Endodermal cell (in vitro differentiated cells): ENCODE measurements around the gene P2RY8. TPM values are rescaled to one million over a fixed set of nuclear protein-coding genes. Genes with fewer than 3 reads are reported as not detected.

Experiments
- DNase-seq: peaks from one replicate; pipeline ENCODE4 v3.0.0-alpha.2; 2017
- H3K27ac ChIP-seq: 2 replicates; pipeline ENCODE4 v1.5.1; 2013; ENCODE audit warnings: mild to moderate bottlenecking, low read depth, low read length, moderate library complexity
- H3K27me3 ChIP-seq: 2 replicates; pipeline ENCODE4 v1.6.1; 2013; ENCODE audit warnings: mild to moderate bottlenecking, low read length, moderate library complexity; ENCODE audit not compliant: insufficient read depth, control insufficient read depth, poor library complexity, severe bottlenecking
- H3K36me3 ChIP-seq: 2 replicates; pipeline ENCODE4 v1.7.0; 2013; ENCODE audit warnings: mild to moderate bottlenecking, low read length, moderate library complexity; ENCODE audit not compliant: control insufficient read depth, insufficient read depth
- H3K4me1 ChIP-seq: one replicate; pipeline ENCODE4 v1.7.0; 2013; ENCODE audit warnings: low read length; ENCODE audit not compliant: control insufficient read depth, insufficient read depth
- H3K4me3 ChIP-seq: 2 replicates; pipeline ENCODE4 v1.5.1; 2013; ENCODE audit warnings: mild to moderate bottlenecking, low read length, moderate library complexity
- H3K9ac ChIP-seq: 2 replicates; pipeline ENCODE4 v1.6.1; 2013; ENCODE audit warnings: mild to moderate bottlenecking, low read length, moderate library complexity; ENCODE audit not compliant: poor library complexity, severe bottlenecking; ENCODE audit errors: extremely low read depth
- H3K9me3 ChIP-seq: 2 replicates; pipeline ENCODE4 v1.6.1; 2013; ENCODE audit warnings: mild to moderate bottlenecking, low read length, moderate library complexity; ENCODE audit not compliant: control insufficient read depth
- H3K27ac Mint-ChIP-seq: 2 replicates; pipeline ENCODE4 v1.8.0; 2020; ENCODE audit warnings: mixed read lengths
- H3K27me3 Mint-ChIP-seq: 2 replicates; pipeline ENCODE4 v1.8.0; 2021; ENCODE audit warnings: mild to moderate bottlenecking, mixed read lengths; ENCODE audit not compliant: insufficient read depth
- H3K36me3 Mint-ChIP-seq: 2 replicates; pipeline ENCODE4 v1.8.0; 2020; ENCODE audit warnings: low read depth, mixed read lengths
- H3K4me1 Mint-ChIP-seq: 2 replicates; pipeline ENCODE4 v1.8.0; 2020; ENCODE audit warnings: mixed read lengths
- H3K4me3 Mint-ChIP-seq: 2 replicates; pipeline ENCODE4 v1.8.0; 2020; ENCODE audit warnings: mild to moderate bottlenecking, moderate library complexity, mixed read lengths
- H3K9me3 Mint-ChIP-seq: 2 replicates; pipeline ENCODE4 v1.8.0; 2020; ENCODE audit warnings: mild to moderate bottlenecking, mixed read lengths
- CTCF ChIP-seq: fragments of 200-600 bp; sonication (generic); conservative IDR thresholded peaks from 2 replicates; pipeline ENCODE4 v1.5.0; 2021; ENCODE audit warnings: antibody characterized with exemption, mild to moderate bottlenecking
- WGBS, 2 experiments: methylation state at CpG; one replicate each; pipeline versions ENCODE4 v1.1.5 to v1.1.7; 2013; ENCODE audit warnings: missing lambda C conversion rate in 2 of 2, mixed read lengths in 1 of 2; ENCODE audit not compliant: insufficient coverage in 1 of 2, insufficient read length in 1 of 2; 5-methylcytosine and 5-hydroxymethylcytosine counted together
- total RNA-seq, 2 donors: library from RNA; stranded (reverse); fragmentation: NEBNext Ultra II Directional in 1 of 2; extraction: Animal tissue kit (Norgen Biotek cat#: 25700) in 1 of 2; gene quantifications; 2 replicates in 1 of 2; 3 replicates in 1 of 2; pipeline ENCODE4 v1.2.1, GENCODE V29; 2021

P2RY8 gene
- total RNA-seq, 2 donors from 2014 or later = not detected

- Histone ChIP-seq H3K9me3 (peaks cover 29% of the 10 kb centered on the region), H3K27ac (no peak overlapping the region), H3K36me3 (no peaks in the 10 kb centered on the region), H3K9ac (no peak overlapping the region), H3K27me3 (no peaks in the 10 kb centered on the region), H3K4me1 (no peaks in the 10 kb centered on the region), H3K4me3 (no peak overlapping the region)
- TF ChIP-seq CTCF = no peak
- DNase-seq = peak; percentile 35
- Mint-ChIP-seq H3K9me3 (peaks cover 23% of the 10 kb centered on the region), H3K4me3 (no peak overlapping the region), H3K27me3 (peaks cover 5% of the 10 kb centered on the region), H3K4me1 (peaks cover 1% of the 10 kb centered on the region), H3K36me3 (peaks cover 2% of the 10 kb centered on the region), H3K27ac (no peak overlapping the region)
- WGBS, 2 experiments = 82 to 89% methylated on average over 11 to 18 of the region's 18 CpGs
Observed at GRCh38 chrX:1486749-1487361, 50.1 kb downstream of the P2RY8 start.

- H3K4me1 Mint-ChIP-seq = peaks cover 5% of the 10 kb centered on the region
- Histone ChIP-seq H3K9me3 (peaks cover 22% of the 10 kb centered on the region), H3K4me1 (no peaks in the 10 kb centered on the region), H3K4me3 (no peak overlapping the region), H3K27ac (no peak overlapping the region), H3K9ac (no peak overlapping the region), H3K27me3 (no peaks in the 10 kb centered on the region), H3K36me3 (no peaks in the 10 kb centered on the region)
- H3K27me3 Mint-ChIP-seq = peaks cover 5% of the 10 kb centered on the region
- H3K9me3 Mint-ChIP-seq = peaks cover 16% of the 10 kb centered on the region
- TF ChIP-seq CTCF = no peak
- H3K4me3 Mint-ChIP-seq = no peak overlapping the region
- H3K36me3 Mint-ChIP-seq = peaks cover 2% of the 10 kb centered on the region
- no peak for DNase-seq
- no peak overlapping the region for H3K27ac Mint-ChIP-seq
- 89 to 91% methylated on average over 5 of the region's 5 CpGs for WGBS, 2 experiments
Observed at GRCh38 chrX:1486177-1486576, 50.8 kb downstream of the P2RY8 start.

GRCh38 chrX:1485033-1485432 is 52.0 kb downstream of the P2RY8 start:
- Histone ChIP-seq H3K27me3 (no peaks in the 10 kb centered on the region), H3K27ac (no peak overlapping the region), H3K36me3 (no peaks in the 10 kb centered on the region), H3K4me3 (no peak overlapping the region), H3K9me3 (peaks cover 11% of the 10 kb centered on the region), H3K9ac (no peak overlapping the region), H3K4me1 (no peaks in the 10 kb centered on the region)
- peaks cover 5% of the 10 kb centered on the region for H3K27me3 Mint-ChIP-seq
- no peak overlapping the region for H3K27ac Mint-ChIP-seq
- DNase-seq = no peak
- peaks cover 5% of the 10 kb centered on the region for H3K4me1 Mint-ChIP-seq
- no peak for TF ChIP-seq CTCF
- H3K4me3 Mint-ChIP-seq = no peak overlapping the region
- H3K9me3 Mint-ChIP-seq = peaks cover 18% of the 10 kb centered on the region
- 96% methylated on average over 7 of the region's 9 CpGs for WGBS, 2 experiments
- H3K36me3 Mint-ChIP-seq = peaks cover 2% of the 10 kb centered on the region
